Measurements from ENCODE around the gene XXYLT1.
A peak's percentile ranks its signal among the peaks of the same experiment; 100 is the strongest.
"Not testable (repeated sequence)": the region's sequence is repeated elsewhere in the genome, so short reads cannot be mapped to it uniquely, and the experiment has no call there.

The XXYLT1 gene

DNA sequence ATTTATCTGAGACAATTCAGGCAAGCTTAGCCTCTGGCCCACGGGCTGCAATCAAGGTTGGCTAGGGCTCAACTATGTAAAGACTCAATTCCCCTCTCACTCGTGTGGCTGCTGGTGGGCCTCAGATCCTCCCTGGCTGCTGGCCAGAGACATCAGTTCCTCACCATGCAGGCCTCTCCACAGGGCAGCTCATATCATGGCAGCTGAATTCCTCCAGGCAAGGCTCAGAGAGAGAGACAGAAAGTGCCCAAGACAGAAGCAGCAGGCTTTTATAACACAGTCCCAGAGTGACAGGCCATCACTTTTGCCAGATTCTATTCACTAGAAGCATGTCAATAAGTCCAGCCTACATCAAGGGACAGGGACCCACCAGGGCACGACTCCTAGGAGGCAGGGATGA lies 63.2 kb downstream of the XXYLT1 start:
- DNase-seq (ENCODE audit: low spot score) = no peak

DNA sequence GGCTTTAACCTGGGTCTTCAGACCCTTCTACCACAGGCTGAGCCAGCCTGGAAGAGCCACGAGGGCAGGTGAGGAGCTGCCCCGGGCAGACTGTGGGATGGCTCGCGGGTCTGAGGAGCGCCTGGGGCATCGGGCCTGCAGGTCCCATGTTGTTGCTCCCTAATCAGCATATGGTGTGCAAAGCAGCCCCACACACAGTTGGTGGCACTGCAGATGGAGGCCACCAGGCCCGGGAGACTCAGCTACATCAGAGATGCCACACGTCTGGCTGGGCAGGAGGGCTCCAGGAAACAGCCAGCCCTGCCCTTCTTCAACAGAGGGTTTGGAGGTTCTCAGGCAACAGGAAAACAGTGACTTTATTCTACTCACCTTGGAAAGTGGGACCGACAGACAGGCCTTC lies 63.9 kb downstream of the XXYLT1 start:
- DNase-seq (ENCODE audit: low spot score) = no peak

DNA sequence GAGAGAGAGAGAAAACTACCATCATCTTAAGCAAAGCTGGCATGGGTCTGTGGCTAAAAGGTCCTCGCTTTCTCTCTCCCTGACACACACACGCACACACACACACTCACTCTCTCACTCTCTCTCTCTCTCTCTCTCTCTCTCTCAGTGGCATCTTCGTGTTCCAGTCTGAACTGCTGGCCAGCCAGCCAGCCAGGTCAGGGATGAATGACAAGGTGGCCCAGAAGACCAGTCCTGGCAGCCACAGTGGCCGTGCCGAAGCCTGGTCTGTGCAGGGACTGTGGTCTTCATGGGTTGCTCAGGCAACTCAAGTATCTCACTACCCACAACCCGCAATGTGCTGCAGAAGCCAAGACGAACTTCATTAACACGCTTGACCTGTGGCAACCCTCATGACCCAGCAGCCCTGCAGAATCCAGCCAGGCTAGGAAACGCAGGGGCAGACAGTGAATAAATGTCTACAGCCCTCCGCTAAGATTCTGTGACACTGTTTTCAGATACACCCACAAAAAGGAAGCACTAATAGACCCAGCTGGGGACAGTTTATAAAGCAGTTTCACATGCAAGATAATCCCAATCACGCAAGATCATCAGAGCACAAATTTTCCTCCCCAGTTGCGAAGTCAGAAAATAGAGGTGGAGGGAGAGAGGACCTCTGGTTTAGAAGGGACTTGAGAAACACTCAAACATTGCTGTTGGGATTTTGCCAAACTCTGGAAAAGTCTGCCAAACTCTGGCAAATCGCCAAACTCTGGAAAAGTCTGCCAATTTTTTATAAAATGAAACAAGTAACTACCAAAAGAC lies 66.4 kb downstream of the XXYLT1 start:
- DNase-seq (ENCODE audit: low spot score) = no peak

DNA sequence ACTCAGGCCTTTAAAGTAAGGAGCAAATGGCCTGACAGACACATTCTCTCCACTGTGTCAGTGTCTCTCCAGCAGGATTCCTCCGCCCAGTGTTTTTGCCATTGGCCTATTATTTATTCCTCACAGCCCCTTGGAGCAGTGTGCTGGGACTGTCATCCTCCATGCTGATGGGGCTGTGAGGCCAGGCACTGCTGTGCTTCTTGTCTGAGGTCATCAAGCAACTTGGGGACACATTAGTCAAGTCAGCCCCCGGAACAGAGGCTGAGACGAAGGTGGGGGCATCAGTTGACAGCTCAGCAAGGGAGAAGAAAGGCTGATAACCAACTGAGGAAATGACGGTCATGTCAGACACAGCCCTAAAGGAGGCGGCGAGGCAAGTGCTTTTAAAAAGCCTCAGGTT lies 67.4 kb downstream of the XXYLT1 start:
- DNase-seq (ENCODE audit: low spot score) = no peak

DNA sequence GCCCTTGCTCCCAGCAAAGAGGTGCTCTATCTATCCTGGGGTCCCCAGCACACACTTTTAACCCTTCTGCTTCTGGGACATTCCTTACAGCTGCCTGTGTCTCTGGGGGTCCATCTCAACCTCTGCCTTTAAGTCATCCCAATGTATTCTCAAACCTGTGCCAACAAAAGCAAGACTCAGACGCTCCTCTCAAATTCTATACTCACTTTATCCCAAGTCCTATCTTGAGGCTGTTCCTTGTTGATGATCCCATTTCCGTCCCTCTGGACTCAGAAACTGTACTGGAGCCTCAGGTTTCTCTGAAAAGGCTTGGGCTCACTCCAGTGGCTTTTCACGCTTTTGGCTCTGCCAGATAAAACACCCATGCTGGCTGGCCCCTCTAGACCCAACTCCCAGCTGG lies 69.7 kb downstream of the XXYLT1 start:
- DNase-seq (ENCODE audit: low spot score) = no peak

DNA sequence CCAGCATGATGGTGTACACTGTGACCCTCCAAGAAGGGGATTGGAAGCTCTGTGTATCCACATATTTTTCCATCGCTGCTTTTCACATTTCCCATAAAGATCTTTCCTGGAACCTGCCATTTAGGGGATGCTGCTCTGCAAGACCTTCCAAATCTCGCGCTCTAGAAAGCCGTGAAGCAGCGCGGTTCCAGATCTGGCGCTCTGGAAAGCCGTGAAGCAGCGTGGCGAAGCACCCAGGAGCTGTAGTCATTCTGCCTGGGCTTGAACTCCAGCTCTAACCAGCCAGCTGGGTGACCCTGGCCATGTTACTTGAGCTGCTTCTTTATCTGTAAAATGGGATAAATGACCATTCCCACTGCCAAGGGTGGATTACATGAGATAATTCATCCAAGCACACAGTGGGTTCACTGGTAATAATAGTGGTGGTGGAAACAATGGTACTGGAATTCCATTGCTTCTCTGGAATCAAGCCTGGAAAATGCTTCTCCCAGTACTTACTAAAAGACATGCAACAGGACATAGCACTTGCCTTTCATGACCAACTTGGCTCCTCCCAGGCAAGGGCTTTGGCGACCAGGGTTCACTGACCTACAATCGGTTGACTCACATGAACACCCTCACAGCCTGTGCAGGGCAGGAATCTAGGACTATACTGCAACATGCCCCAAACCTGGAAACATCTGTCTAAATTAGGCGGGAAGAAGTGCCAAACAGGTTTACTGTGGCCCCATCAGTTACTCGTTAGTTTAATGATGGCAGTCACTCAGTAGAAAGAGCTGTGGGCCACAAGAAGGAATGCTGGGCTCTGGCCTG lies 70.7 kb downstream of the XXYLT1 start:
- DNase-seq (ENCODE audit: low spot score) = no peak

DNA sequence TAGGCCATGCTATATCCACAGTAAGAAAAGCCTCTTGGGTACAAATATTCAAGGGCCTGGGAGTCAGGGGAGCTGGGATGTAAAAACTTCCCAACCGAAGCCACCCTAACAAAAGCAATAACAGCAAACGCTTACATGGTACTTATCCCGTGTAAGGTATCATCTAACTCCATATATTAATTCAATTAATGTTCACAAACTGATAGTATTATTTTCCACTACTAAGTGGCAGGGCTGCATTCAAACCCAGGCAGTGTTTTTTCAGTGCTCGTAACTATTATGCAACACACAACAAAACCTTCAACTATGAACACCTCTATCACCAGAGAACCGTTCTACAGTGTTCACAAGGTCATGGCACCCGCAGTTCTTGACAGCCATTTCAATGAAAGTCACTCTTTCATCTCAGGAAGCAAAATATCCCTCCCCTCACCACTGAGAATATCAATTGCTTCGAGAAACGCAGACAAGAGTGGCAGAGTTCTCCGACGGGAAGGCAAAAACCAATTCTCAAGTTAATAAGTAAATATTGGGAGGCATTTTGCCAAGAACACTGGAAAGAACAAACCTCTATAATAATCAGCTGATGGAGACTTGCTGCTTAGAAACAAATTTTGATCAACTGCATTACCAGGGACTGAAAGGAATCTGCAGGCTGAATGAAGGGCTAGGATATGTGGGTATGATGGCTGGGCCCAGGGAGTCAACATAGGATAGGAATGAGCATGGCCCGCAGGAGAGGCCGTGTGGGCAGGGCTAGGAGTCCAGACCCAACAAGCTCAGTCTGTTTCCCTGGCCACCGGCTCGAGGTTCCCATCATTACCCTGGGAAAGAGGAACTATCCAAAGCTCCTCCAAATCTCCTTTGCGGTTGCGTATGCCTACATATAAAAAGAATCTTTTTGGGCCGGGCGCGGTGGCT lies 72.3 kb downstream of the XXYLT1 start:
- no peak for DNase-seq (ENCODE audit: low spot score)

DNA sequence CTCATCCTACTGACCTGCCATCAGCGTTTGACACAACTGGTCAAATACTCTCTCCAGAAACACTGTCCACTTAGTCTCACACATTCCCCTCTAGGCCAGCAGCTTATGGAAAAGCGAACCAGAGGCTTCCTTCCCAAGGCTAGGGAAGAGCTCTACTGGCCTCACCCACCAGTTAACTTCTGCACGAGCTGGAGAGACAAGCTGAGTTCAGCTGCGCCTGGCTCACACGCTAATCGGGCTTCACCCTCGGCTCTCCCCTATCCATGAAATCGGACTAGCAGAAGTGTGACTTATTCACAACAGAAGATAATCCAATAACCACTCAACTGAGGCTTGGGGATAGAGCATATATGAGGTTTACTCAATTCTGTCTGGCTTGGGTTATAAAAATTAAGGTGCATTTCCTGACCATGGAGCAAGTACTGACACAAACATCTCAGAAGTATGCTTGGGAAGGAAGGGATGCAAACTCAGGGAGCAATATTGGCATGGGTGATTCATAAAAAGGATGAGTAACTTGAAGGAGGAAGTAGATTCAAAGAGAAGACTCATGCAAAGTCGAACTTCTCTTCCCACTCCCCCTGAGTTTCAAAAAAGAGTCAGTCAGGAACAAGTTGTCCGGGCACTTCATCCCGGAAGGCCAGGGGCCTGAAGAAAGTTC lies 73.1 kb downstream of the XXYLT1 start:
- DNase-seq (ENCODE audit: low spot score) = no peak

DNA sequence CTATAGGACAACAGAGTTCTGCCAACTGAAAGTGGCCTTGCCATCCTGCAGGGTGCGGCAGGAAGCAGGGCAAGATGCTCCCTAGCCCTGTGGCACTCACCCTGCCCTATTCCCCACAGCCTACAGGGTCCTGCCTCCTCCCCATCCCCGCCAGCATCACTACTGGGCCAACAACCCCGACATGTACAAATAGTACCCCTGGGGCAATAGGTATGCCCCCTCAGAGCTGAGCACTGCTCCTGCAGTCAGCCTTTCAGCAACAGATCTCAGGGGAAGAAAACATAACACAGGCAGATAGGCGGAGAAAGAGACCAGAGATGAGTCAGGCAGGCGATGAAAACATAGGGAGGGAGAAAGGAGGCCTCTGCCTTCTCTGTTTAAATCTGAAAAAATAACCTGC lies 74.7 kb downstream of the XXYLT1 start:
- no peak for DNase-seq (ENCODE audit: low spot score)

DNA sequence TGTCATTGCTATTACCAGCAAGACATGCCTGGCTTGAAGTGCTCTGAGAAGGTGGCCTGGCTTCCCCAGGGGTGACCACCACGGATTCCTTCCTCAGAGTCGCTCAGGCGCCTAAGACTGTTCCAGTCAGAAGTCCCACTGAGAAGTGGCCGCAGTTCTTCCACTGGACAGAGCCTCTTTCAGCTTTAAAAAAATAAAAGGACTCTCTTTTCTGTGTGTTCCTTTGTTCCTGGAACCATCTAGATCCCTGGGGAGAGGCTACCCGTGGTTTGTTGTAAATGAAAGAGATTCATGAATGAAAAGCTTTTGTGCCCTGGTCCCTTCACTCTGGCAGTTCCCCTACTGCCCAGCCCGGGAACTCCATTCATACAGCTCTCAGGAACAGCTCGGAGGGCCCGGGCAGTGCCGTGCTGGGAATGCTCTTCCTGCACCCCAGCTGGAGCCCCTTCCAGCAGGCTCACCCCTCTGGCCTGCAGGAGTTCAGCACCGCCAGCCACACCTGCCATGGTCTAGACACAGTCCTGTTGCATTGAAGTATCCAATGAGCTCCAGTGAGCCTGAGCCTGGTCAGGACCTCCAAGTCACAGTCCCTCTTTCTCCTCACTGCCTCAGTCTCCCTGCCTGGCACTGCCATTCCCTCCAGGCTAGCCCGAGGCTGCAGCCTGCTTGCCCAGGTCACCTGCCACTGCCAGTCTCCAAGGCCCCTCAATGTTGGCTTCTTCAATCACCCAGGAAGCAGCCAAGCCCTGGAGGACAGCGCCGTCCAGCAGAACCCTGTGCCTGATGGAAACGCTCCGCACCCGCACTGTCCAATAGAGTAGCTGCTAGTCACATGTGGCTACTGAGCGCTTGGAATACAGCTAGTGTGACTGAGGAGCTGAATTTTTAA lies 75.4 kb downstream of the XXYLT1 start:
- DNase-seq (ENCODE audit: low spot score) = peak; percentile 64

DNA sequence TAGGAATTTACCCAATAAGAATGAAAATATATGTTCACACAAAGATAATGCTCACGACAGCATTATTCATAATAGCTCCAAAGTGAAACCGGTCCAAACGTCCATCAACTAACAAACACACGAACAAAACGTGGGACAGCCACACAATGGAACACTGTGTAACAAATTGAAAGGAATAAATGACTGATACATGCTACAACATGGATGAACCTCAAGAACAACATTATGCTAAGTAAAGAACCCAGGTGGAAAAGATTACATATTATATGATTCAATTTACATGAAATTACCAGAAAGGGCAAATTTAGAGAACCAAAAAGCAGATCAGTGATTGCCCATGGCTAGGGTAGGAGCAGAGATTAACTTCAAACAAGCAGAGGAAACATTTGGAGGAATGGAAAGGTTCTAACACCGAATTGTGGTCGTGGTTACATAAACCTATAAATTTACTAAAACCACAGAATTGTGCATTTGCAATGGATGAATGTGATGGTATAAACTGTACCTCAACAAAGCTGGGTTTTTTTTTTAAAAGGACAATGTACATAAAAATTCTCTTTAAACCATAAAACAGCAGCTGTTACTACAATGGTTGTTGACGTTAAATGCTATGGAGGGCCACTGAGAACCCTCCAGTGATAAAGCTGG lies 76.3 kb downstream of the XXYLT1 start:
- DNase-seq (ENCODE audit: low spot score) = no peak

DNA sequence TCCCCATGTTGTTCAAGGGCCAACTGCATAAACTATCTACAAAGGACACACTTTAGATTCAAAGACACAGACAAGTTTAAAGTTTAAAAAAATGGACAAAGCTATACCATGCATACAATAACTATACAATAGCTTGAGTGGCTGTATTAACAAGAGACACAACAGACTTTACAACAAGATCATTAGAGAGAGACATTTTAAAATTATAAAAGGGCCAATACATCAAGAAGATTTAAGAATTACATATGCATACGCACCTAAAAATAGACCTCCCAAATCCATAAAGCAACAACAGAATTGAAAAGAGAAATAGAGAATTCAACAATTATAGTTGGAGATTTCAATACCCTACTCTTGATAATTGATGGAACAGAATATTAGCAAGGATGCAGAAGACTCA lies 79.4 kb downstream of the XXYLT1 start:
- DNase-seq (ENCODE audit: low spot score) = no peak

DNA sequence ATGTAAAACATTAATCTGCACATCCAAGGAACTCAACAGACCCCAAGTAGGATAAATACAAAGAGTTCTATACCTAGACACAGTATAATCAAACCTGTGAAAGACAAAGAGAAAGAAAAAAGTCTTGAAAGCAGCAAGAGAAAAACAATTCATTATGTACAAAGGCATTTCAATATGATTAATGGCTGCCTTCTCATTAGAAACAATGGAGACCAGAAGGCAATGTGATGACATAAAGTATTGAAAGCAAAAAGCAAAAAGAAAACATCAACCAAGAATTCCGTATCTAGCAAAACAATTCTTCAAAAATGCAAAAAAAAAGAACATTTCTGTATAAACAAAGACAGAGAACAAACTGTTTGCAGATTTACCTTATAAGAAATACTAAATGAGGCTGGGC lies 81.1 kb downstream of the XXYLT1 start:
- no peak for DNase-seq (ENCODE audit: low spot score)

DNA sequence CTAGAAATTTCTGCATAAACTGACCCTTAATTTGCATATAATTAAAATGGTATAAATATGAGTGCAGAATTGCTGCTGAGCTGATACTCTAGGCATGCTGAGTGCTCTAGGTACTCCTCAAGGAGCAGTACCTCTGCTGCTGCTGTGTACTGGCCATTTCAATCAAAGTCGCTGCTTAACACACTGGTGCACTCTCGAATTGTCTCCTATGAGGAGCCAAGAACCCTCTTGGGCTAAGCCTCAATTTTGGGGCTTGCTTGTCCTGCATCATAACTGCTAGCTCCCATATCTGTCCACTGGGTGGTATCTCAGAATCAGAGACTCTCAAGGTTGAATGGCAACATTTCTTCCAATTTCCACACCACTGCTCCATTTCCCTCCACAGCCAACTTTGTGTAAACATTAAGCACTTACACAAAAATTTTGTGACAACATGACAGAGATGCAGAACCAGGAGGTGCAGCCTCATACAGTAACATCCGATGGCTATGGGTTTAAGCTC lies 82.5 kb downstream of the XXYLT1 start:
- DNase-seq (ENCODE audit: low spot score) = no peak

DNA sequence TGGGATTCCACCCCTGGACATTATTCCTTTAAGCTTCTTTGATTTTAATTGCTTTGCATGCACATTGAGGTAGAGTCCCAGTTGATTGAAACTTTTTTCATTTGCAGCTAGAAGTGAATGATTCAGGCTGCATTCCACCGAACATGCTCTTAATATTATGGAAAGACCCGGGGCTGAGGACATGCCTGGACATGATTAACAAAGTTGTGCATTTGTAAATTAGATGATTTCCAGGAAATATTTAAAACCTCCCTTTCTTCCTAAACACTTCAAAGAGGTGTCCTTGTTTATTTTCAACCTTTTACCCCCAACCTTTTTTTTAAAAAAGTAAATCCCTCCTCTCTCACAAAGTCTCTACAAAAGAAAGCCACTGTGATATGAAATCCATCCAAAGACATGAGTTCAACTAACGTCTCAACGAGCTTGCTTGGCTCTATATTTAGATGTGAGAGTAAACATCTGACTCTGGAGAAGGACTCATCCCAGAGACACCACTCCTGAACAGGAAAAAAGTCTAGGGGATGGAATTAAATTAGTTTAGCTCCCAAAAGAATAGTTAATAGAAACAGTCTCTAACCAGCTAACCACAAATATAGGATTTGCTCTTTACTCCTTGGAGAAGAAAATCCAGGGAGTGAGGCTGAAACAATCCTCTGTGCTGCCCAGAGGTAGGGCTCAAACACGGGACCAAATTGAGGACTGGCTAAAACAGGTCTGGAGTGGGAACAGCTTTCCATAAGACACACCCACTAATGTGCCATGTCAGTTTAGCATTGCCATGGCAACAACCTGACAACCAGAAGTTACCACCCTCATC lies 83.1 kb downstream of the XXYLT1 start:
- no peak for DNase-seq (ENCODE audit: low spot score)

DNA sequence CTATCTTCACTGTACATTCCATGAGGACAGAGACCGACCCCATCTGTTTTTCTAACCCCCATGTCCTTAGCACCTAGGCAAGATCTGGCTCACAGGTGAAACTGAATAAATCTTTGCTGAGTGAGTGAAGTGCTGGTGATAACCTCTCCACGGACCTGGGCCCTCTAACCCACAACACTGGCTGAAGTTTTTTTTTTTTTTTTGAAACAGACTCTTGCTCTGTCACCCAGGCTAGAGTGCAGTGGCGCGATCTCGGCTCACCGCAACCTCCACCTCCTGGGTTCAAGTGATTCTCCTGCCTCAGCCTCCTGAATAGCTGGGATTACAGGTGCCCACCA lies 84.3 kb downstream of the XXYLT1 start:
- not testable (repeated sequence) for DNase-seq (ENCODE audit: low spot score)

DNA sequence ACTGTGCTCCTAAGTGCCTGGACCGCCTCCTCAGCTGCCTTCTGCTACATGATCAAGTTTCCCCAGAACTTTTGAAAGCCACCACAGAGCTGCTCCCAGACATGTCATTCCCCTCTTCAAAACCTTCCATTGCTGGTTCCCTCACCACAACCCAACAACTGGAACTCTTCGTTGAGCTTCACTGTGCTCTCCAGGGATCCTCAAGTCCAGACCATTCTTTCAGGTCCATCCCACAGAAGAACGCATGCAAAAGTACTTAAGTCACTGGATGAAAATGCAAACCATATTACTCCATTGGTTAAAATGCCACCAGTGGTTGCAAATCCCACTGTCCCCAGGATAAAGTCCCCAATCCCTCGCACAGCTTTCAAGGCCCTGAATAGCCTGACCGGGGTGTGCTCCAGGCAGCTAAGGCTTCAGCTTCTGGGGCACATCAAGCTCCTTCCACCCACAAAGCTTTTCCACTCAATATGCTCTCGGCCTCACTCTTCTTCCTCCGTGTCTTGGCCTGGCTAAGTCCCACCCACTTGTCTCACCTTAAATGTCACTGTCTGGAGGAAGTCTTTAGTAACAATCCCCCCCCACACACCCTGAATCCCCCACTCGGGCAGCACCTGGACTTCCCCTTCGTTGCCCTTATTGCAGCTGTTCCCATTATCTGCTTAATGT lies 84.8 kb downstream of the XXYLT1 start:
- DNase-seq (ENCODE audit: low spot score) = no peak

DNA sequence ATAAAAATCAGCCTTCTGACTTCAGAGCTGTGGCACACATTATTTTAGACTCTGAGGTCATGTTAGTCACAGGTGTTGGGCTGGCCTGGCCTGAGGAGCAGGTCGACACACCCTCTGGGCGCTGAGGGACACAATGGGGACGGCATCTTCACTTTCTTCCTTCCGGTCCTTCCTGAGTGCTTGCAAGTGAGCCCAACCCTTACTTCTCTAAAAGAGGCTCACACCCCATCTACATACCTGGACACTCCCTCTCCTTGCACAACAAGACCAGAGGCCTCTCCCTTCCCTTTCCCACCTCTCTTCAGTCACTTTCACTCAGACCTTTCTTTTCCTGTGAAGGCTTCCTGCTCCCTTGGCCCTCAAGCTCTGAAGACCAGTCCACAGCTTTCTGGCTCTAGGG lies 85.4 kb downstream of the XXYLT1 start:
- no peak for DNase-seq (ENCODE audit: low spot score)
